ENCODE results near the gene FCN1.

GRCh38 chr9:134872482-134873231 lies 45.1 kb downstream of the FCN1 start:
- no peak for TF ChIP-seq CTCF (IDR thresholded peaks at IDR 0.05 in 8 of 11, conservative IDR thresholded peaks at IDR 0.05 in 3 of 11)
- TF ChIP-seq POLR2A (IDR thresholded peaks at IDR 0.05) = no peak

All from spleen (tissue), 7 donors.